Tibial nerve (tissue), 3 donors: Measurements from ENCODE around the gene ADAD2.

Experiments used
- CTCF ChIP-seq, 5 experiments: fragments of 200-600 bp in 3 of 5; fragments of 450-650 bp in 2 of 5; sonication (generic) in 3 of 5; IDR thresholded peaks; one replicate each; pipeline ENCODE4 v1.5.1; 2016 to 2019; ENCODE audit warnings: antibody characterized with exemption in 5 of 5, mild to moderate bottlenecking in 3 of 5, moderate library complexity in 2 of 5
- POLR2A ChIP-seq, 2 donors: fragments of 450-650 bp; IDR thresholded peaks; one replicate each; pipeline ENCODE4 v1.6.1; 2017; ENCODE audit warnings: antibody characterized with exemption in 2 of 2, mild to moderate bottlenecking in 2 of 2, moderate library complexity in 2 of 2

DNA sequence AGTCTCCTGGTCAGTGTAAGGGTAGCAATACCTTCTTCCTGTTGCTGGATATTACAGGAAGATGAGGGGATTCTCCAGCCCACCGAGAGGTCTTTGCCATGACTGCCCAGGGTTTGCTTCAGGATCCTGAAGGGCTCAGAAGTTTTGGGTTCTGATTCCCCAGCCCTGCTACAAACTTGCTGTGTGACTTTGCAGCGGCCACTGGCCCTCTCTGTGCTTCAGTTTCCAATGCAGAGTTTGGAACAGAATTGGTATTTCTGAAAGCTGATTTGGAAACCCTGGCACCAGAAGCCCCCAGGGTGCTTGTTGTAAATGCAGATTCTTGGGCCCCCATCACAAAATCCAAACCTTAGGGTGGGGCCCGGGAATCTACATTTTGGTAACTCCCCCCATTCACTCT, 34.2 kb downstream of the ADAD2 start:
- TF ChIP-seq CTCF (IDR thresholded peaks at IDR 0.05) (no peak), POLR2A (IDR thresholded peaks at IDR 0.05) (no peak)
